Erythroblast (primary cell): ENCODE data around the gene UGT1A5.

Source experiments
- GATA1 ChIP-seq: IDR thresholded peaks from 2 replicates; pipeline ENCODE4 v1.6.1; 2011; ENCODE audit warnings: low read depth, mild to moderate bottlenecking, control low read depth, low read length, moderate library complexity
- POLR2A ChIP-seq: IDR thresholded peaks from 2 replicates; pipeline ENCODE4 v1.6.1; 2011; ENCODE audit warnings: mild to moderate bottlenecking, low read length

DNA sequence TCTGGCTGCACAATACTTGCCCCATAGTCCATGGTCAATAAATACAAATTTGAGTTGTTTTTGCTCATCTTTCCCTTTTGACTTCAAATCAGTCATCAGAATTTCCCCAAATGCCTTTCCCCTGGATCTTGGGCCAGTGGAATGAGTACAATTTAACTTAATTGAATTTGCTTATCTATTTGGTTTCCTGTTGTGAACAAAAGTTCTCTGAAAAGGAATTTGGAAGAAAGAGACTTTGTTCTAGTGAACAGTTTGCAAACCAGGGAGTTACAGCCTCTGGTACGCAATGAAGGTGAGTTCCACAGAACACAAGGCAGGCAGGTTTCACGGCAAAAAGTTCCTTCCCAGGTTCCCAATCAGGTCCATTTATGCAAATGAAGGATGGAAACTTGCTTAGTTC, 46.1 kb downstream of the UGT1A5 start:
- TF ChIP-seq POLR2A = no peak
- no peak for TF ChIP-seq GATA1
